Stimulated activated naive CD8-positive, alpha-beta T cell treated with anti-CD3 and anti-CD28 coated beads, Interleukin-15, Interleukin-2, amounts not matched to agents 100 ng/mL and 50 ng/mL, for 24 hours (primary cell): ENCODE data around the gene CFAP20.
"Not testable (repeated sequence)": the region's sequence is repeated elsewhere in the genome, so short reads cannot be mapped to it uniquely, and the experiment has no call there.

ENCODE experiments used
- H3K27ac Mint-ChIP-seq: one replicate; pipeline ENCODE4 v1.8.0; 2021; ENCODE audit warnings: mild to moderate bottlenecking, mixed read lengths
- H3K27me3 Mint-ChIP-seq: one replicate; pipeline ENCODE4 v1.8.0; 2021; ENCODE audit warnings: mixed read lengths
- H3K36me3 Mint-ChIP-seq: one replicate; pipeline ENCODE4 v1.8.0; 2021; ENCODE audit warnings: low read depth, mixed read lengths
- H3K4me1 Mint-ChIP-seq: one replicate; pipeline ENCODE4 v1.8.0; 2021; ENCODE audit warnings: low read depth, mixed read lengths
- H3K4me3 Mint-ChIP-seq: one replicate; pipeline ENCODE4 v1.8.0; 2021; ENCODE audit warnings: mild to moderate bottlenecking, mixed read lengths
- H3K9me3 Mint-ChIP-seq: one replicate; pipeline ENCODE4 v1.8.0; 2021; ENCODE audit warnings: mixed read lengths

CFAP20 gene

GRCh38 chr16:58114827-58115825 lies 14.1 kb downstream of the CFAP20 start:
- Mint-ChIP-seq H3K27ac (no peak overlapping the region), H3K27me3 (no peaks in the 10 kb centered on the region), H3K36me3 (peaks cover 50% of the 10 kb centered on the region), H3K9me3 (no peaks in the 10 kb centered on the region), H3K4me3 (no peak overlapping the region), H3K4me1 (no peaks in the 10 kb centered on the region)

- H3K36me3 Mint-ChIP-seq = peaks cover 41% of the 10 kb centered on the region
- no peak overlapping the region for H3K4me3 Mint-ChIP-seq
- no peak overlapping the region for H3K27ac Mint-ChIP-seq
- H3K4me1 Mint-ChIP-seq = no peaks in the 10 kb centered on the region
- H3K9me3 Mint-ChIP-seq = no peaks in the 10 kb centered on the region
- H3K27me3 Mint-ChIP-seq = no peaks in the 10 kb centered on the region
These were observed 17.9 kb downstream of the CFAP20 start for GRCh38 chr16:58111302-58111627.

GRCh38 chr16:58110571-58111301 lies 18.4 kb downstream of the CFAP20 start:
- Mint-ChIP-seq H3K4me1 (no peaks in the 10 kb centered on the region), H3K4me3 (no peak overlapping the region), H3K36me3 (peaks cover 36% of the 10 kb centered on the region), H3K9me3 (no peaks in the 10 kb centered on the region), H3K27ac (no peak overlapping the region), H3K27me3 (no peaks in the 10 kb centered on the region)

GRCh38 chr16:58109881-58110280 lies 19.3 kb downstream of the CFAP20 start:
- H3K36me3 Mint-ChIP-seq = peaks cover 27% of the 10 kb centered on the region
- no peaks in the 10 kb centered on the region for H3K4me1 Mint-ChIP-seq
- no peak overlapping the region for H3K27ac Mint-ChIP-seq
- no peaks in the 10 kb centered on the region for H3K27me3 Mint-ChIP-seq
- no peak overlapping the region for H3K4me3 Mint-ChIP-seq
- H3K9me3 Mint-ChIP-seq = no peaks in the 10 kb centered on the region

- Mint-ChIP-seq H3K36me3 (peaks cover 22% of the 10 kb centered on the region), H3K4me1 (no peaks in the 10 kb centered on the region), H3K27me3 (no peaks in the 10 kb centered on the region), H3K27ac (no peak overlapping the region), H3K9me3 (no peaks in the 10 kb centered on the region), H3K4me3 (no peak overlapping the region)
These were observed 19.9 kb downstream of the CFAP20 start for GRCh38 chr16:58109330-58109729.

- Mint-ChIP-seq H3K27me3 (no peaks in the 10 kb centered on the region), H3K27ac (no peak overlapping the region), H3K36me3 (peaks cover 7% of the 10 kb centered on the region), H3K4me3 (no peak overlapping the region), H3K4me1 (no peaks in the 10 kb centered on the region), H3K9me3 (no peaks in the 10 kb centered on the region)
These were observed 21.5 kb downstream of the CFAP20 start for GRCh38 chr16:58107709-58108108.

GRCh38 chr16:58107228-58107627 lies 22.0 kb downstream of the CFAP20 start:
- Mint-ChIP-seq H3K27me3 (no peaks in the 10 kb centered on the region), H3K9me3 (no peaks in the 10 kb centered on the region), H3K36me3 (peaks cover 3% of the 10 kb centered on the region), H3K4me1 (no peaks in the 10 kb centered on the region), H3K4me3 (no peak overlapping the region), H3K27ac (no peak overlapping the region)

GRCh38 chr16:58105631-58106030 lies 23.6 kb downstream of the CFAP20 start:
- Mint-ChIP-seq H3K4me1 (no peaks in the 10 kb centered on the region), H3K9me3 (no peaks in the 10 kb centered on the region), H3K27ac (no peak overlapping the region), H3K4me3 (no peak overlapping the region), H3K36me3 (no peaks in the 10 kb centered on the region), H3K27me3 (no peaks in the 10 kb centered on the region)

GRCh38 chr16:58102665-58103392 lies 26.4 kb downstream of the CFAP20 start:
- Mint-ChIP-seq H3K4me3 (no peak overlapping the region), H3K27me3 (no peaks in the 10 kb centered on the region), H3K4me1 (no peaks in the 10 kb centered on the region), H3K36me3 (no peaks in the 10 kb centered on the region), H3K9me3 (no peaks in the 10 kb centered on the region), H3K27ac (no peak overlapping the region)

- H3K4me1 Mint-ChIP-seq = no peaks in the 10 kb centered on the region
- no peaks in the 10 kb centered on the region for H3K27me3 Mint-ChIP-seq
- H3K27ac Mint-ChIP-seq = no peak overlapping the region
- no peaks in the 10 kb centered on the region for H3K9me3 Mint-ChIP-seq
- no peaks in the 10 kb centered on the region for H3K36me3 Mint-ChIP-seq
- H3K4me3 Mint-ChIP-seq = no peak overlapping the region
These were observed 29.3 kb downstream of the CFAP20 start for GRCh38 chr16:58099956-58100300.

GRCh38 chr16:58099097-58099955 lies 29.9 kb downstream of the CFAP20 start:
- no peak overlapping the region for H3K4me3 Mint-ChIP-seq
- no peaks in the 10 kb centered on the region for H3K4me1 Mint-ChIP-seq
- no peaks in the 10 kb centered on the region for H3K27me3 Mint-ChIP-seq
- H3K9me3 Mint-ChIP-seq = no peaks in the 10 kb centered on the region
- H3K27ac Mint-ChIP-seq = no peak overlapping the region
- no peaks in the 10 kb centered on the region for H3K36me3 Mint-ChIP-seq

GRCh38 chr16:58098207-58099096 lies 30.7 kb downstream of the CFAP20 start:
- Mint-ChIP-seq H3K36me3 (no peaks in the 10 kb centered on the region), H3K9me3 (no peaks in the 10 kb centered on the region), H3K4me1 (no peaks in the 10 kb centered on the region), H3K27me3 (no peaks in the 10 kb centered on the region), H3K4me3 (no peak overlapping the region), H3K27ac (no peak overlapping the region)

- Mint-ChIP-seq H3K27me3 (no peaks in the 10 kb centered on the region), H3K36me3 (no peaks in the 10 kb centered on the region), H3K4me3 (no peak overlapping the region), H3K9me3 (no peaks in the 10 kb centered on the region), H3K27ac (no peak overlapping the region), H3K4me1 (no peaks in the 10 kb centered on the region)
These were observed 32.9 kb downstream of the CFAP20 start for GRCh38 chr16:58096249-58096648.

GRCh38 chr16:58095575-58095960 lies 33.6 kb downstream of the CFAP20 start:
- not testable (repeated sequence) for H3K4me3 Mint-ChIP-seq, H3K27ac Mint-ChIP-seq, H3K27me3 Mint-ChIP-seq, H3K9me3 Mint-ChIP-seq, H3K36me3 Mint-ChIP-seq, H3K4me1 Mint-ChIP-seq
